A673 (cell line): ENCODE measurements around the gene ACOXL.

Experiments used
- EZH2 ChIP-seq: fragments of 200-600 bp; sonication (generic); IDR thresholded peaks from 2 replicates; pipeline ENCODE4 v1.6.1; 2017; ENCODE audit warnings: borderline replicate concordance, low read depth, mild to moderate bottlenecking, mixed read lengths, antibody characterized with exemption, low read length; ENCODE audit not compliant: poor library complexity, severe bottlenecking
- TF ChIP-seq, protein P1 (sequence below): fragments of 300-800, 200-600 bp; sonication (generic); conservative IDR thresholded peaks from 2 replicates; pipeline ENCODE4 v1.5.1; 2017; ENCODE audit warnings: low read depth, mild to moderate bottlenecking, antibody characterized with exemption, low read length, moderate library complexity, mixed read lengths

DNA sequence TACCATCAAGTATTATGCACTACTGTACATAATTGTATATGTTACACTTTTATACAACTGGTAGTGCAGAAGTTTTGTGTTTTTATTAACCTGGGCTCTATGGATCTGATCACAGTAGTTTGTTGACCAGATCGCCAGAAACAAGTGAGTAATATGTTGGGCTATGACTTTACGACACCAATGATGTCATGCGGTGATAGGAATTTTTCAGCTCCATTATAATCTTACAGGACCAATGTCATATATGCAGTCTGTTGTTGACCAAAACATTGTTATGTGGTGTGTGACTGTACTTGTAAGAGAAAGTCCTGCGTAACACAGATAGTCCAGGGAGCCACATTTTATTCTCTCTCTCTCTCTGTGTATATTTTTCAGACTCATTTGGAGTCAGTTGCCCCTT lies 4.5 kb upstream of the ACOXL start:
- TF ChIP-seq, protein P1, sequence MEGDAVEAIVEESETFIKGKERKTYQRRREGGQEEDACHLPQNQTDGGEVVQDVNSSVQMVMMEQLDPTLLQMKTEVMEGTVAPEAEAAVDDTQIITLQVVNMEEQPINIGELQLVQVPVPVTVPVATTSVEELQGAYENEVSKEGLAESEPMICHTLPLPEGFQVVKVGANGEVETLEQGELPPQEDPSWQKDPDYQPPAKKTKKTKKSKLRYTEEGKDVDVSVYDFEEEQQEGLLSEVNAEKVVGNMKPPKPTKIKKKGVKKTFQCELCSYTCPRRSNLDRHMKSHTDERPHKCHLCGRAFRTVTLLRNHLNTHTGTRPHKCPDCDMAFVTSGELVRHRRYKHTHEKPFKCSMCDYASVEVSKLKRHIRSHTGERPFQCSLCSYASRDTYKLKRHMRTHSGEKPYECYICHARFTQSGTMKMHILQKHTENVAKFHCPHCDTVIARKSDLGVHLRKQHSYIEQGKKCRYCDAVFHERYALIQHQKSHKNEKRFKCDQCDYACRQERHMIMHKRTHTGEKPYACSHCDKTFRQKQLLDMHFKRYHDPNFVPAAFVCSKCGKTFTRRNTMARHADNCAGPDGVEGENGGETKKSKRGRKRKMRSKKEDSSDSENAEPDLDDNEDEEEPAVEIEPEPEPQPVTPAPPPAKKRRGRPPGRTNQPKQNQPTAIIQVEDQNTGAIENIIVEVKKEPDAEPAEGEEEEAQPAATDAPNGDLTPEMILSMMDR, result no peak
- TF ChIP-seq EZH2, result no peak
